Glomerular visceral epithelial cell (primary cell): ENCODE data around the gene BOD1L1.

ENCODE experiments used
- DNase-seq: peaks from one replicate; pipeline ENCODE4 v3.0.0-alpha.2; 2016; ENCODE audit errors: extremely low spot score

Gene BOD1L1

GRCh38 chr4:13558881-13559280 lies 68.6 kb downstream of the BOD1L1 start:
- no peak for DNase-seq

- no peak for DNase-seq
Observed at GRCh38 chr4:13555325-13555724, 72.2 kb downstream of the BOD1L1 start.

GRCh38 chr4:13553081-13553480 lies 74.4 kb downstream of the BOD1L1 start:
- no peak for DNase-seq

GRCh38 chr4:13548984-13549546 lies 78.5 kb downstream of the BOD1L1 start:
- peak; percentile 80 for DNase-seq

GRCh38 chr4:13548059-13548983 lies 79.2 kb downstream of the BOD1L1 start:
- DNase-seq = peak; percentile 18

- no peak for DNase-seq
Observed at GRCh38 chr4:13547485-13548041, 80.0 kb downstream of the BOD1L1 start.

GRCh38 chr4:13546941-13547484 lies 80.5 kb downstream of the BOD1L1 start:
- no peak for DNase-seq

- no peak for DNase-seq
Observed at GRCh38 chr4:13546142-13546940, 81.2 kb downstream of the BOD1L1 start.

- no peak for DNase-seq
Observed at GRCh38 chr4:13545394-13545808, 82.1 kb downstream of the BOD1L1 start.

- peak; percentile 77 for DNase-seq
Observed at GRCh38 chr4:13544606-13545393, 82.7 kb downstream of the BOD1L1 start.

GRCh38 chr4:13543839-13544605 lies 83.5 kb downstream of the BOD1L1 start, which contains the start of gene NKX3-2:
TSS of gene NKX3-2 (minus strand) at chr4:13544508. CDS start at chr4:13544414, 94 bp downstream.
- DNase-seq = peak; percentile 38

- no peak for DNase-seq
Observed at GRCh38 chr4:13543032-13543838, 84.3 kb downstream of the BOD1L1 start.

- no peak for DNase-seq
Observed at GRCh38 chr4:13542577-13543031, 84.9 kb downstream of the BOD1L1 start.

- peak; percentile 31 for DNase-seq
Observed at GRCh38 chr4:13541720-13542576, 85.6 kb downstream of the BOD1L1 start.

GRCh38 chr4:13541176-13541604 lies 86.3 kb downstream of the BOD1L1 start:
- no peak for DNase-seq

- DNase-seq = no peak
Observed at GRCh38 chr4:13540446-13541175, 86.9 kb downstream of the BOD1L1 start.
